Activated T-cell treated with anti-CD3 and anti-CD28 coated beads, Interleukin-2, amount 50 U/mL, for 24 hours (primary cell): Measurements from ENCODE around the gene SLCO4C1.
"Not testable (repeated sequence)": the region's sequence is repeated elsewhere in the genome, so short reads cannot be mapped to it uniquely, and the experiment has no call there.

Source experiments
- DNase-seq: peaks from one replicate; pipeline ENCODE4 v3.0.0-alpha.2; 2020
- H3K27ac Mint-ChIP-seq: 2 replicates; pipeline ENCODE4 v1.8.0; 2020; ENCODE audit warnings: mild to moderate bottlenecking, mixed read lengths
- H3K27me3 Mint-ChIP-seq: 2 replicates; pipeline ENCODE4 v1.8.0; 2020; ENCODE audit warnings: mixed read lengths
- H3K36me3 Mint-ChIP-seq: 2 replicates; pipeline ENCODE4 v1.8.0; 2020; ENCODE audit warnings: low read depth, mixed read lengths
- H3K4me1 Mint-ChIP-seq: 2 replicates; pipeline ENCODE4 v1.8.0; 2020; ENCODE audit warnings: low read depth, mixed read lengths
- H3K4me3 Mint-ChIP-seq: 2 replicates; pipeline ENCODE4 v1.8.0; 2020; ENCODE audit warnings: mild to moderate bottlenecking, moderate library complexity, mixed read lengths
- H3K9me3 Mint-ChIP-seq: 2 replicates; pipeline ENCODE4 v1.8.0; 2020; ENCODE audit warnings: mixed read lengths

SLCO4C1 gene, protein sequence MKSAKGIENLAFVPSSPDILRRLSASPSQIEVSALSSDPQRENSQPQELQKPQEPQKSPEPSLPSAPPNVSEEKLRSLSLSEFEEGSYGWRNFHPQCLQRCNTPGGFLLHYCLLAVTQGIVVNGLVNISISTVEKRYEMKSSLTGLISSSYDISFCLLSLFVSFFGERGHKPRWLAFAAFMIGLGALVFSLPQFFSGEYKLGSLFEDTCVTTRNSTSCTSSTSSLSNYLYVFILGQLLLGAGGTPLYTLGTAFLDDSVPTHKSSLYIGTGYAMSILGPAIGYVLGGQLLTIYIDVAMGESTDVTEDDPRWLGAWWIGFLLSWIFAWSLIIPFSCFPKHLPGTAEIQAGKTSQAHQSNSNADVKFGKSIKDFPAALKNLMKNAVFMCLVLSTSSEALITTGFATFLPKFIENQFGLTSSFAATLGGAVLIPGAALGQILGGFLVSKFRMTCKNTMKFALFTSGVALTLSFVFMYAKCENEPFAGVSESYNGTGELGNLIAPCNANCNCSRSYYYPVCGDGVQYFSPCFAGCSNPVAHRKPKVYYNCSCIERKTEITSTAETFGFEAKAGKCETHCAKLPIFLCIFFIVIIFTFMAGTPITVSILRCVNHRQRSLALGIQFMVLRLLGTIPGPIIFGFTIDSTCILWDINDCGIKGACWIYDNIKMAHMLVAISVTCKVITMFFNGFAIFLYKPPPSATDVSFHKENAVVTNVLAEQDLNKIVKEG

DNA sequence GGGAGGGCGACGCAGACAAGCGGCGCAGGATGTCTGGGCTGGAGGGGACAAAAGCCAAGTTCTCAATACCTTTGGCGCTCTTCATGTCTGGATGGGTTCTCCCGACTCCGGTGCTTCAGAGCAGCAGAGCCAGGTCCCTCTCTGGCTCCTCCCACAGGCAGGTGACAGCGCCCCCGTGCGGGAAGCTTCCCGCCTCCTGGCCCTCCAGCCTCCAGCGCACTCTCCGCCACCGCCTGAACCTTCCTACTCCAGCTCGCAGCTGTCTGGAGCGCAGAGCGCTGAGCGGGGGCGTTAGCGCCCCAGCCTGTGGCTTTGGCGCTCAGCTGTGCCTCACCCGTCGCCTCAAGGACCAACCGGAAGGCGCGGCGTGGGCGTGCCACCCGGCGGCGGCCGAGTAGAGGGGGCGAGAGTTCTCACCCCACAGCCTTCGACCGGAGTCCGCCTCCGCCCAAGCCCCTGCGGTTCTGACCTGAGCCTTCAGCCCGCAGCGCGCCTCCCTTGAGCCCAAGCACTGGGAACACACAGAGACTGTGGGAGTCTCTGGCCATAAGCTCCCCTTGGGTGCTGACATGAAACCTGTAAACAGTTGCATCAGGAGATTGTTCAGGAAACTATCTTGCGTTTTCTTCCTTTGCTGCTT, at the start of gene SLCO4C1:
TSS of gene SLCO4C1 (minus strand) at position 107 of the 640 bp plus-strand sequence. CDS start at position 85, 22 bp downstream.
- Mint-ChIP-seq H3K9me3 (no peaks in the 10 kb centered on the region), H3K27me3 (peaks cover 13% of the 10 kb centered on the region), H3K27ac (peak within 1 kb of the TSS; percentile 50), H3K4me1 (peaks cover 24% of the 10 kb centered on the region), H3K4me3 (peak within 1 kb of the TSS; percentile 77), H3K36me3 (no peaks in the 10 kb centered on the region)
- peak; percentile 81 for DNase-seq

- H3K4me3 Mint-ChIP-seq, result no peak overlapping the region
- H3K4me1 Mint-ChIP-seq, result no peaks in the 10 kb centered on the region
- no peaks in the 10 kb centered on the region for H3K27me3 Mint-ChIP-seq
- H3K27ac Mint-ChIP-seq, result no peak overlapping the region
- DNase-seq, result no peak
- no peaks in the 10 kb centered on the region for H3K36me3 Mint-ChIP-seq
- H3K9me3 Mint-ChIP-seq, result no peaks in the 10 kb centered on the region
Observed at GRCh38 chr5:102341681-102342288, 45.7 kb upstream of the SLCO4C1 start.

DNA sequence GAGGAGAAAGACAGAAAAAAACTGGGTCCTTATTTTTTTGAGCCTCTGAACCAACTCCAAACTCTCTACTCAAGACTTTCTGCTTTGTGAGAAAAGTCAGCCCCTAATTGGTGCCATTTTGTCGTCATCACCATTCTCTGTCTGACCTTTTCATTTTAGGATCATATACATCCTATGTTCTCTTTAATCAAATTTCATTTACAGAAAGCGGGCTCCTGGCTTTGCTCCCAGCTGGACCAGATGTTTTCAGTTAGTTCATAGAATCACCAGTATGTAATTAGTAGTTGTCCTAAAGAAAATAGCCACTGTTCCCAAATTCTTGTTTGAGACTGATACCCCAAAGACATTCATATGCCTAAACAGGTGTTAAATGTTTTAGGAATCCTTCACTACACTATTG, 28.6 kb upstream of the SLCO4C1 start:
- Mint-ChIP-seq H3K27me3 (peaks cover 3% of the 10 kb centered on the region), H3K27ac (no peak overlapping the region), H3K36me3 (no peaks in the 10 kb centered on the region), H3K4me1 (no peaks in the 10 kb centered on the region), H3K4me3 (no peak overlapping the region), H3K9me3 (no peaks in the 10 kb centered on the region)
- no peak for DNase-seq

- H3K27me3 Mint-ChIP-seq, H3K4me1 Mint-ChIP-seq, DNase-seq, H3K4me3 Mint-ChIP-seq, H3K27ac Mint-ChIP-seq, H3K36me3 Mint-ChIP-seq, H3K9me3 Mint-ChIP-seq: not testable (repeated sequence)
Observed at GRCh38 chr5:102318801-102319200, 22.7 kb upstream of the SLCO4C1 start.

- no peaks in the 10 kb centered on the region for H3K9me3 Mint-ChIP-seq
- no peak overlapping the region for H3K4me3 Mint-ChIP-seq
- no peaks in the 10 kb centered on the region for H3K4me1 Mint-ChIP-seq
- H3K27me3 Mint-ChIP-seq, result no peaks in the 10 kb centered on the region
- no peak for DNase-seq
- no peak overlapping the region for H3K27ac Mint-ChIP-seq
- H3K36me3 Mint-ChIP-seq, result no peaks in the 10 kb centered on the region
Observed at GRCh38 chr5:102314328-102314727, 18.2 kb upstream of the SLCO4C1 start.

GRCh38 chr5:102313912-102314311, 17.8 kb upstream of the SLCO4C1 start:
- Mint-ChIP-seq H3K4me1 (no peaks in the 10 kb centered on the region), H3K9me3 (no peaks in the 10 kb centered on the region), H3K27ac (no peak overlapping the region), H3K4me3 (no peak overlapping the region), H3K36me3 (no peaks in the 10 kb centered on the region), H3K27me3 (no peaks in the 10 kb centered on the region)
- no peak for DNase-seq

DNA sequence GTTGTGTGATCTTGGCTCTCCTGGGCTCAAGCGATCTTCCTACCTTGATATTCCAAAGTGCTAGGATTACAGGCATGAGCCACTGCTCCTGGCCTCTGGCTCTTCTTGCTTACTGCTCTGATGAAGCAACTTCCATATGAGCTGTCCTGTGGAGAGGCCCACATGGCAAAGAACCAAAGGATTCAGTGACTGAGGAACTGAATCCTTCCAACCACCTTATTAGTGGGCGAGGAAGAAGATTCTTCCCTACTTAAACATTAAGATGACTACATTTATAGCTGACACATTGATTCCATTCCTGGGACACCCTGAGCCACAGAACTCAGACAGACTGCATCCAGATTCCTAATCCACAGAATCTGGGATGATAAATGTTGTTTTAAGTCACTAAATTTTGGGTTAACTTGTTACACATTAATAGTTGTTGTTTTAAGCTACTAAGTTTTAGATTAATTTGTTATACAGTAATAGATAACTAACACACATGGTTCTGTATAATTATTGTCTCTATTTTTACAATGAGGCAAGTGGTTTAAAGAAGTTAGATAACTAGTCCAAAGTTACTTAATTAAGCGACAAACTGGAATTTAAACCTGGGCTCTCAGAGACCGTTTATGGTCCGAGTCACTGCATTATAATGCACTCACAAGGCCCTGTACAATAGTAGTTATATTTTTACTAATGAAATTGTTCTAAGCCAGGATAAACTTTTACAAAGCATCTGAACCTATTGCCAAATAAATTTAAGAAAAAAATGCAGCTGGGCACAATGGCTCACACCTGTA, 16.7 kb upstream of the SLCO4C1 start:
- H3K4me1 Mint-ChIP-seq, result no peaks in the 10 kb centered on the region
- no peak overlapping the region for H3K4me3 Mint-ChIP-seq
- DNase-seq, result no peak
- no peaks in the 10 kb centered on the region for H3K27me3 Mint-ChIP-seq
- H3K27ac Mint-ChIP-seq, result no peak overlapping the region
- no peaks in the 10 kb centered on the region for H3K36me3 Mint-ChIP-seq
- no peaks in the 10 kb centered on the region for H3K9me3 Mint-ChIP-seq

- Mint-ChIP-seq H3K4me1 (no peaks in the 10 kb centered on the region), H3K27ac (no peak overlapping the region)
Observed at GRCh38 chr5:102309586-102309985, 13.5 kb upstream of the SLCO4C1 start.

GRCh38 chr5:102307232-102307631, 11.1 kb upstream of the SLCO4C1 start:
- Mint-ChIP-seq H3K36me3 (no peaks in the 10 kb centered on the region), H3K9me3 (no peaks in the 10 kb centered on the region), H3K4me3 (no peak overlapping the region), H3K27me3 (no peaks in the 10 kb centered on the region), H3K4me1 (no peaks in the 10 kb centered on the region), H3K27ac (no peak overlapping the region)
- DNase-seq, result no peak

More at GRCh38 chr5:102309586-102309985, 13.5 kb upstream of the SLCO4C1 start:
- Mint-ChIP-seq H3K4me3 (no peak overlapping the region), H3K9me3 (no peaks in the 10 kb centered on the region), H3K27me3 (no peaks in the 10 kb centered on the region), H3K36me3 (no peaks in the 10 kb centered on the region)
- no peak for DNase-seq

- Mint-ChIP-seq H3K27me3 (no peaks in the 10 kb centered on the region), H3K36me3 (no peaks in the 10 kb centered on the region), H3K4me3 (no peak overlapping the region), H3K27ac (no peak overlapping the region), H3K9me3 (no peaks in the 10 kb centered on the region), H3K4me1 (no peaks in the 10 kb centered on the region)
- no peak for DNase-seq
Observed at GRCh38 chr5:102306121-102306520, 10.0 kb upstream of the SLCO4C1 start.

- H3K9me3 Mint-ChIP-seq, result no peaks in the 10 kb centered on the region
- H3K27me3 Mint-ChIP-seq, result peaks cover 13% of the 10 kb centered on the region
- H3K36me3 Mint-ChIP-seq, result no peaks in the 10 kb centered on the region
- H3K4me3 Mint-ChIP-seq, result peak overlapping the region; percentile 77
- peaks cover 24% of the 10 kb centered on the region for H3K4me1 Mint-ChIP-seq
- no peak for DNase-seq
- H3K27ac Mint-ChIP-seq, result peak overlapping the region; percentile 50
Observed at GRCh38 chr5:102295534-102296177, 428 bp downstream of the SLCO4C1 start.

GRCh38 chr5:102294886-102295395, 1.1 kb downstream of the SLCO4C1 start:
- Mint-ChIP-seq H3K36me3 (no peaks in the 10 kb centered on the region), H3K27ac (no peak overlapping the region), H3K4me1 (peaks cover 24% of the 10 kb centered on the region), H3K4me3 (peak overlapping the region; percentile 77), H3K27me3 (peaks cover 13% of the 10 kb centered on the region), H3K9me3 (no peaks in the 10 kb centered on the region)
- DNase-seq, result no peak

DNA sequence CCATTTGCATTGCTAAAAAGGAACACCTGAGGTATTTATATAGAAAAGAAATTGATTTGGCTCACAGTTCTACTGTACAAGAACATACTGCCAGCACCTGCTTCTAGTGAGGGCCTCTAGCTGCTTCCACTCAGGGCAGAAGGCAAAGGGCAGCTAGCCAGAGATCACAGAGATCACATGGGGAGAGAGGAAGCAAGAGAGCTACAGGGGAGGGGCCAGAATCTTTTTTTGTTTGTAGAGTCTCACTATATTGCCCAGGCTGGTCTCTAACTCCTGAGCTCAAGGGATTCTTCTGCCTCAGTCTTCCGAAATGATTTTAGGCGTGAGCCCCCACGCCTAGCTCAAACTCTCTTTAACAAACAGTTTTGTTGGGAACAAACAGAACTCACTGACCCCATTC, 6.1 kb downstream of the SLCO4C1 start:
- no peaks in the 10 kb centered on the region for H3K36me3 Mint-ChIP-seq
- no peak for DNase-seq
- no peak overlapping the region for H3K4me3 Mint-ChIP-seq
- peaks cover 7% of the 10 kb centered on the region for H3K27me3 Mint-ChIP-seq
- peaks cover 4% of the 10 kb centered on the region for H3K4me1 Mint-ChIP-seq
- H3K27ac Mint-ChIP-seq, result no peak overlapping the region
- H3K9me3 Mint-ChIP-seq, result no peaks in the 10 kb centered on the region
